Endodermal cell (in vitro differentiated cells): ENCODE results near the gene ATP5F1E. TPM values are rescaled to one million over a fixed set of nuclear protein-coding genes. Genes with fewer than 3 reads are reported as not detected.

Source experiments
- DNase-seq: peaks from one replicate; pipeline ENCODE4 v3.0.0-alpha.2; 2017
- H3K27ac ChIP-seq: 2 replicates; pipeline ENCODE4 v1.5.1; 2013; ENCODE audit warnings: mild to moderate bottlenecking, low read depth, low read length, moderate library complexity
- H3K27me3 ChIP-seq: 2 replicates; pipeline ENCODE4 v1.6.1; 2013; ENCODE audit warnings: mild to moderate bottlenecking, low read length, moderate library complexity; ENCODE audit not compliant: insufficient read depth, control insufficient read depth, poor library complexity, severe bottlenecking
- H3K36me3 ChIP-seq: 2 replicates; pipeline ENCODE4 v1.7.0; 2013; ENCODE audit warnings: mild to moderate bottlenecking, low read length, moderate library complexity; ENCODE audit not compliant: control insufficient read depth, insufficient read depth
- H3K4me1 ChIP-seq: one replicate; pipeline ENCODE4 v1.7.0; 2013; ENCODE audit warnings: low read length; ENCODE audit not compliant: control insufficient read depth, insufficient read depth
- H3K4me3 ChIP-seq: 2 replicates; pipeline ENCODE4 v1.5.1; 2013; ENCODE audit warnings: mild to moderate bottlenecking, low read length, moderate library complexity
- H3K9ac ChIP-seq: 2 replicates; pipeline ENCODE4 v1.6.1; 2013; ENCODE audit warnings: mild to moderate bottlenecking, low read length, moderate library complexity; ENCODE audit not compliant: poor library complexity, severe bottlenecking; ENCODE audit errors: extremely low read depth
- H3K9me3 ChIP-seq: 2 replicates; pipeline ENCODE4 v1.6.1; 2013; ENCODE audit warnings: mild to moderate bottlenecking, low read length, moderate library complexity; ENCODE audit not compliant: control insufficient read depth
- H3K27ac Mint-ChIP-seq: 2 replicates; pipeline ENCODE4 v1.8.0; 2020; ENCODE audit warnings: mixed read lengths
- H3K27me3 Mint-ChIP-seq: 2 replicates; pipeline ENCODE4 v1.8.0; 2021; ENCODE audit warnings: mild to moderate bottlenecking, mixed read lengths; ENCODE audit not compliant: insufficient read depth
- H3K36me3 Mint-ChIP-seq: 2 replicates; pipeline ENCODE4 v1.8.0; 2020; ENCODE audit warnings: low read depth, mixed read lengths
- H3K4me1 Mint-ChIP-seq: 2 replicates; pipeline ENCODE4 v1.8.0; 2020; ENCODE audit warnings: mixed read lengths
- H3K4me3 Mint-ChIP-seq: 2 replicates; pipeline ENCODE4 v1.8.0; 2020; ENCODE audit warnings: mild to moderate bottlenecking, moderate library complexity, mixed read lengths
- H3K9me3 Mint-ChIP-seq: 2 replicates; pipeline ENCODE4 v1.8.0; 2020; ENCODE audit warnings: mild to moderate bottlenecking, mixed read lengths
- WGBS, 2 experiments: methylation state at CpG; one replicate each; pipeline versions ENCODE4 v1.1.5 to v1.1.7; 2013; ENCODE audit warnings: missing lambda C conversion rate in 2 of 2, mixed read lengths in 1 of 2; ENCODE audit not compliant: insufficient coverage in 1 of 2, insufficient read length in 1 of 2; 5-methylcytosine and 5-hydroxymethylcytosine counted together
- total RNA-seq, 2 donors: library from RNA; stranded (reverse); fragmentation: NEBNext Ultra II Directional in 1 of 2; extraction: Animal tissue kit (Norgen Biotek cat#: 25700) in 1 of 2; gene quantifications; 2 replicates in 1 of 2; 3 replicates in 1 of 2; pipeline ENCODE4 v1.2.1, GENCODE V29; 2021
- TF ChIP-seq, protein P1 (sequence below): fragments of 200-600 bp; sonication (generic); conservative IDR thresholded peaks from 2 replicates; pipeline ENCODE4 v1.5.0; 2021; ENCODE audit warnings: antibody characterized with exemption, mild to moderate bottlenecking

The ATP5F1E gene
- total RNA-seq, 2 donors from 2014 or later, result 52.6 to 62.6 TPM

DNA sequence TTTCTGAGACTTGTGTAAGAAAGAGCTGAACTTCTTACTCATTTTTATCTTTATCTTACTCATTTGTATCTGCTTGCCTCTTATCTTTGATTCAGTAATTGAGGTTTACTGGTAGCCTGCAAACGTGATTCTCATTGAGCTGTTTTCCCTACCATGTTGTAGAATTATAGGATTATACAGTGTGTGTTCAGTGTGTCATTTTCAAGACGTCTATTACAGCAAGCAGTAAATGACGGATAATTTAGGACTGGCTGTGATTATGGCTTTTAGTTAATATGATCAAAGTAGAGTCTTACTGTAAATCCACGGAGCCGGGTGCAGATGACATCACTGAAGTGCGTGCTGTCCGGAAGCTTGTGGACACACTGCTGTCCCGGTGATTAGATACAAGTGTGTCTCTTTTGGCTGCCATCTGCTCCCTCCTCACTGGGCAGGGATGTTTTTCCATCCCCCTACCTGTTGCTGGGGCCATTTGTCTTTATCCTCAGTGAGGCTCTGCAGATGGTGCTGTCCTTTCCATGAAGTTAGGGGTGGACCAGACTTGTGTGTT is 45.1 kb downstream of the ATP5F1E start:
- Histone ChIP-seq H3K4me1 (no peaks in the 10 kb centered on the region), H3K27me3 (no peaks in the 10 kb centered on the region), H3K9me3 (no peaks in the 10 kb centered on the region), H3K4me3 (no peak overlapping the region), H3K36me3 (peaks cover 66% of the 10 kb centered on the region), H3K9ac (no peak overlapping the region), H3K27ac (no peak overlapping the region)
- Mint-ChIP-seq H3K9me3 (no peaks in the 10 kb centered on the region), H3K4me1 (peaks cover 23% of the 10 kb centered on the region), H3K4me3 (no peak overlapping the region), H3K27me3 (no peaks in the 10 kb centered on the region), H3K27ac (no peak overlapping the region), H3K36me3 (peaks cover 62% of the 10 kb centered on the region)
- 93 to 95% methylated on average over 7 to 8 of the region's 8 CpGs for WGBS, 2 experiments
- DNase-seq, result peak; percentile 14
- TF ChIP-seq, protein P1, sequence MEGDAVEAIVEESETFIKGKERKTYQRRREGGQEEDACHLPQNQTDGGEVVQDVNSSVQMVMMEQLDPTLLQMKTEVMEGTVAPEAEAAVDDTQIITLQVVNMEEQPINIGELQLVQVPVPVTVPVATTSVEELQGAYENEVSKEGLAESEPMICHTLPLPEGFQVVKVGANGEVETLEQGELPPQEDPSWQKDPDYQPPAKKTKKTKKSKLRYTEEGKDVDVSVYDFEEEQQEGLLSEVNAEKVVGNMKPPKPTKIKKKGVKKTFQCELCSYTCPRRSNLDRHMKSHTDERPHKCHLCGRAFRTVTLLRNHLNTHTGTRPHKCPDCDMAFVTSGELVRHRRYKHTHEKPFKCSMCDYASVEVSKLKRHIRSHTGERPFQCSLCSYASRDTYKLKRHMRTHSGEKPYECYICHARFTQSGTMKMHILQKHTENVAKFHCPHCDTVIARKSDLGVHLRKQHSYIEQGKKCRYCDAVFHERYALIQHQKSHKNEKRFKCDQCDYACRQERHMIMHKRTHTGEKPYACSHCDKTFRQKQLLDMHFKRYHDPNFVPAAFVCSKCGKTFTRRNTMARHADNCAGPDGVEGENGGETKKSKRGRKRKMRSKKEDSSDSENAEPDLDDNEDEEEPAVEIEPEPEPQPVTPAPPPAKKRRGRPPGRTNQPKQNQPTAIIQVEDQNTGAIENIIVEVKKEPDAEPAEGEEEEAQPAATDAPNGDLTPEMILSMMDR, result no peak

DNA sequence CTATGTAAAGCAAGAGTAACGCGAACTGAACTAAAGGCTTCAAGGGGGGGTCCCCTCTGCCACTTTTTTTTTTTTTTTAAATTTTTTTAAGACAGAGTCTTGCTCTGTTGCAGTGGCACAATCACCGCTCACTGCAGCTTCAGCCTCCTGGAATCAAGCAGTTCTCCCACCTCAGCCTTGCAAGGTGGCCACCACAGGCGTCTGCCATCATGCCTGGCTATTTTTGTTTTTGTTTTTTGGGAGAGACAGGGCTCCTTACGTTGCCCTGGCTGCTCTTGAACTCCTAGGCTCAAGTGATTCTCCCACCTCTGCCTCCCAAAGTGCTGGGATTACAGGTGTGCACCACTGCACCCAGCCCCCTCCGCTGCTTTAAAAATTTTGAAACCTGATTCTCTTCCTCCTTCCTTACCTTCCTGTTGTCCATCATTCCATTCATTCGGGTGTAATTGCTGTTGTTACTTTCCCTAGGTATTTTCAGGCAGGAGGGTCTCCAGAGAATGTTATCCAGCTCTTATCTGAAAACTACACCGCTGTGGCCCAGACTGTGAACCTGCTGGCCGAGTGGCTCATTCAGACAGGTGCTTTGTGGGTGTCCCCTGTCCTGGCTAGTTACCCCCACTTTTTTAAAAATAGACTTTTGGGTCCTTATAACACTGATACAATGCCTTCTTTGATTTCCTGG is 45.7 kb downstream of the ATP5F1E start:
- H3K27ac ChIP-seq, result no peak overlapping the region
- peaks cover 25% of the 10 kb centered on the region for H3K4me1 Mint-ChIP-seq
- H3K9ac ChIP-seq, result no peak overlapping the region
- no peak overlapping the region for H3K4me3 ChIP-seq
- no peaks in the 10 kb centered on the region for H3K9me3 Mint-ChIP-seq
- peaks cover 60% of the 10 kb centered on the region for H3K36me3 ChIP-seq
- H3K4me1 ChIP-seq, result no peaks in the 10 kb centered on the region
- peak; percentile 20 for DNase-seq
- H3K9me3 ChIP-seq, result no peaks in the 10 kb centered on the region
- H3K4me3 Mint-ChIP-seq, result no peak overlapping the region
- no peaks in the 10 kb centered on the region for H3K27me3 ChIP-seq
- TF ChIP-seq, protein P1, result no peak
- peaks cover 56% of the 10 kb centered on the region for H3K36me3 Mint-ChIP-seq
- WGBS, 2 experiments, result 92 to 94% methylated on average over 9 of the region's 9 CpGs
- H3K27me3 Mint-ChIP-seq, result no peaks in the 10 kb centered on the region
- H3K27ac Mint-ChIP-seq, result no peak overlapping the region

DNA sequence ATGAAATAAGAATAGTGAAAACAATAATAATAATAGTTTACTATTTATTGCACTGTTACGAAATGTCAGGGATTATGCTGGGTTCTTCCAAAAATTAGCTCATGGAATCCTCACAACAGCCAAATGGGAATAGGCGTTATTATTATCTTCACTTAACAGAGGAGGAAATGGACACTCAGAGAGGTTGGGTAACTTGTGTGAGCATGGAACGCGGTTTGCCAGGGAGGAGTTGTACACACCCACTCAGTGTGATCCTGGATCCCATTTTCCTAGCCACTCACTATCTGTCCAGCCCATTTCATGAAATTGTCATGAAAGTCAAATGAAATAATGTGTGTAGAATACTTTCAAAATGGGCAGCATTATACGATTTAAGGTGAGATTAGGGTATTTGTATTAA is 46.5 kb downstream of the ATP5F1E start:
- H3K27ac Mint-ChIP-seq, result no peak overlapping the region
- 96 to 100% methylated on average over 1 to 5 of the region's 5 CpGs for WGBS, 2 experiments
- TF ChIP-seq, protein P1, result no peak
- H3K27me3 Mint-ChIP-seq, result no peaks in the 10 kb centered on the region
- no peaks in the 10 kb centered on the region for H3K9me3 ChIP-seq
- no peak overlapping the region for H3K4me3 Mint-ChIP-seq
- peaks cover 52% of the 10 kb centered on the region for H3K36me3 ChIP-seq
- H3K4me1 ChIP-seq, result no peaks in the 10 kb centered on the region
- no peak for DNase-seq
- no peaks in the 10 kb centered on the region for H3K9me3 Mint-ChIP-seq
- H3K4me1 Mint-ChIP-seq, result peaks cover 25% of the 10 kb centered on the region
- peaks cover 49% of the 10 kb centered on the region for H3K36me3 Mint-ChIP-seq
- H3K27ac ChIP-seq, result no peak overlapping the region
- no peak overlapping the region for H3K9ac ChIP-seq
- H3K4me3 ChIP-seq, result no peak overlapping the region
- H3K27me3 ChIP-seq, result no peaks in the 10 kb centered on the region
